ENCODE measurements around the gene ZXDC. TPM values are rescaled to one million over a fixed set of nuclear protein-coding genes. Genes with fewer than 3 reads are reported as not detected.

The ZXDC gene
- total RNA-seq, 1 experiment from 2014 or later, result 28.3 TPM

DNA sequence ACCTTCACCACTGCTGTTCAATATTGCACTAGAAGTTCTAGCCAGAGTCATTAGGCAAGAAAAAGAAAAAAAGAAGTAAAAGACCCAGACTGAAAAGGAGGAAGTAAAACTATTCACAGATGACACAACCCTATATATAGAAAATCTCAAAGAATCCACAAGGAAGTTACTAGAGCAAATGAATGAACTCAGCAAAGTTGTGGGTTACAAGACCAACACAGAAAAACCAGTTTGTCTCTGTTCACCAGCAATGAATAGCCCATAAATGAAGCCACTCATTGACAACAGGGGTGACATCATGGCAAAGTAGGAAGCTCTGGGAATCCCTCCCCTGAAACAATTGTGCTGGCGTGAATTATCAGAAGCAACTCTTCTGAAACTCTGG lies 76.3 kb downstream of the ZXDC start:
- Histone ChIP-seq H3K9ac (ENCODE audit: extremely low read depth, insufficient read length, low read length) (no peak overlapping the region), H2BK20ac (ENCODE audit: low read depth, low read length, poor library complexity, severe bottlenecking) (no peak overlapping the region), H3K4me2 (ENCODE audit: insufficient read depth, insufficient read length, low read length) (no peak overlapping the region), H3K56ac (ENCODE audit: insufficient read length, low read depth, low read length) (no peak overlapping the region), H2AK5ac (ENCODE audit: insufficient read length, low read length) (no peak overlapping the region), H3K9me3 (ENCODE audit: control insufficient read depth, low read depth, low read length) (no peaks in the 10 kb centered on the region), H2BK12ac (ENCODE audit: insufficient read length, low read depth, low read length) (no peak overlapping the region), H4K8ac (replicated peaks; ENCODE audit: insufficient read length, low read depth, low read length) (no peak overlapping the region), H3K79me2 (ENCODE audit: insufficient read depth, low read length) (no peaks in the 10 kb centered on the region), H3K4ac (ENCODE audit: low read depth, low read length) (no peak overlapping the region), H3K23ac (ENCODE audit: insufficient read length, low read depth, low read length) (no peak overlapping the region), H3K27me3 (ENCODE audit: insufficient read depth, low read length) (peaks cover 11% of the 10 kb centered on the region; the same call in 1 of the 2 replicates), H3K18ac (ENCODE audit: insufficient read length, low read depth, low read length) (no peak overlapping the region), H3K4me1 (ENCODE audit: insufficient read depth, low read length) (no peaks in the 10 kb centered on the region; the same call in 1 of the 2 replicates), H4K91ac (ENCODE audit: insufficient read length, low read depth, low read length) (no peak overlapping the region), H4K20me1 (ENCODE audit: control insufficient read depth, insufficient read depth, insufficient read length) (no peaks in the 10 kb centered on the region), H2BK15ac (ENCODE audit: low read depth, low read length) (no peak overlapping the region), H2BK5ac (ENCODE audit: insufficient read length, low read length) (no peak overlapping the region), H3K14ac (ENCODE audit: insufficient read depth, low read length) (no peak overlapping the region), H2BK120ac (ENCODE audit: low read depth, low read length, poor library complexity, severe bottlenecking) (no peak overlapping the region), H3T11ph (ENCODE audit: low read length) (no peak overlapping the region), H3K27ac (ENCODE audit: insufficient read length, low read depth, low read length) (no peak overlapping the region), H3K23me2 (ENCODE audit: insufficient read length, low read depth, low read length, poor library complexity, severe bottlenecking) (no peaks in the 10 kb centered on the region), H4K5ac (ENCODE audit: insufficient read length, low read depth, low read length) (no peak overlapping the region), H2AFZ (ENCODE audit: low read length) (no peak overlapping the region), H3K79me1 (ENCODE audit: insufficient read depth, low read depth, low read length, poor library complexity, severe bottlenecking) (no peaks in the 10 kb centered on the region)
- Mint-ChIP-seq H3K27ac (no peak overlapping the region), H3K36me3 (ENCODE audit: insufficient read depth in 1 of 3, low read depth in 3 of 3) (peaks cover 0 to 5% (median 0%) of the 10 kb centered on the region in 3 experiments; a peak in 1 of 7 replicates), H3K4me1 (peaks cover 24 to 29% of the 10 kb centered on the region in 2 experiments), H3K4me3 (no peak overlapping the region), H3K9me3 (no peaks in the 10 kb centered on the region), H3K27me3 (ENCODE audit: low read depth) (peaks cover 30% of the 10 kb centered on the region)
- no CpG with 5 or more reads among the region's 1 CpG for WGBS (ENCODE audit: extremely low coverage, insufficient read length, low lambda C conversion rate)
- DNase-seq, result no peak
- TF ChIP-seq, protein P1, sequence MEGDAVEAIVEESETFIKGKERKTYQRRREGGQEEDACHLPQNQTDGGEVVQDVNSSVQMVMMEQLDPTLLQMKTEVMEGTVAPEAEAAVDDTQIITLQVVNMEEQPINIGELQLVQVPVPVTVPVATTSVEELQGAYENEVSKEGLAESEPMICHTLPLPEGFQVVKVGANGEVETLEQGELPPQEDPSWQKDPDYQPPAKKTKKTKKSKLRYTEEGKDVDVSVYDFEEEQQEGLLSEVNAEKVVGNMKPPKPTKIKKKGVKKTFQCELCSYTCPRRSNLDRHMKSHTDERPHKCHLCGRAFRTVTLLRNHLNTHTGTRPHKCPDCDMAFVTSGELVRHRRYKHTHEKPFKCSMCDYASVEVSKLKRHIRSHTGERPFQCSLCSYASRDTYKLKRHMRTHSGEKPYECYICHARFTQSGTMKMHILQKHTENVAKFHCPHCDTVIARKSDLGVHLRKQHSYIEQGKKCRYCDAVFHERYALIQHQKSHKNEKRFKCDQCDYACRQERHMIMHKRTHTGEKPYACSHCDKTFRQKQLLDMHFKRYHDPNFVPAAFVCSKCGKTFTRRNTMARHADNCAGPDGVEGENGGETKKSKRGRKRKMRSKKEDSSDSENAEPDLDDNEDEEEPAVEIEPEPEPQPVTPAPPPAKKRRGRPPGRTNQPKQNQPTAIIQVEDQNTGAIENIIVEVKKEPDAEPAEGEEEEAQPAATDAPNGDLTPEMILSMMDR (conservative IDR thresholded peaks at IDR 0.05), result no peak
